Neural progenitor cell (in vitro differentiated cells): ENCODE results near the gene KIAA0753. TPM values are rescaled to one million over a fixed set of nuclear protein-coding genes. Genes with fewer than 3 reads are reported as not detected.
A peak's percentile ranks its signal among the peaks of the same experiment; 100 is the strongest.

Source experiments
- DNase-seq: peaks from one replicate; pipeline ENCODE4 v3.0.0-alpha.2; 2016; ENCODE audit warnings: low spot score
- H2AFZ ChIP-seq: fragments of 200-600 bp; sonication (generic); replicated peaks from 2 replicates; pipeline ENCODE4 v1.6.1; 2016; ENCODE audit warnings: antibody characterized with exemption
- H3F3A ChIP-seq: fragments of 200-600 bp; sonication (generic); 2 replicates; pipeline ENCODE4 v1.6.1; 2016; ENCODE audit warnings: antibody characterized with exemption, low read depth
- H3K27ac ChIP-seq: fragments of 200-600 bp; sonication (generic); 2 replicates; pipeline ENCODE4 v1.5.1; 2016; ENCODE audit warnings: mild to moderate bottlenecking
- H3K27me3 ChIP-seq: fragments of 200-600 bp; sonication (generic); 2 replicates; pipeline ENCODE4 v1.6.1; 2016; ENCODE audit warnings: mild to moderate bottlenecking, moderate library complexity
- H3K36me3 ChIP-seq: fragments of 200-600 bp; sonication (generic); 2 replicates; pipeline ENCODE4 v1.5.1; 2016
- H3K4me1 ChIP-seq: fragments of 200-600 bp; sonication (generic); 2 replicates; pipeline ENCODE4 v1.6.1; 2016; ENCODE audit warnings: mixed run types
- H3K4me2 ChIP-seq: fragments of 200-600 bp; sonication (generic); 2 replicates; pipeline ENCODE4 v1.6.1; 2016
- H3K4me3 ChIP-seq: fragments of 200-600 bp; sonication (generic); 2 replicates; pipeline ENCODE4 v1.5.1; 2016
- H3K79me2 ChIP-seq: fragments of 200-600 bp; sonication (generic); 2 replicates; pipeline ENCODE4 v1.6.1; 2016; ENCODE audit warnings: low read depth
- H3K9ac ChIP-seq: fragments of 200-600 bp; sonication (generic); 2 replicates; pipeline ENCODE4 v1.6.1; 2016
- H3K9me3 ChIP-seq: fragments of 200-600 bp; sonication (generic); 2 replicates; pipeline ENCODE4 v1.5.1; 2016; ENCODE audit warnings: low read depth
- H4K20me1 ChIP-seq: fragments of 200-600 bp; sonication (generic); 2 replicates; pipeline ENCODE4 v1.6.1; 2016; ENCODE audit warnings: low read depth
- H3K27ac Mint-ChIP-seq: 3 replicates; pipeline ENCODE4 v1.8.0; 2021; ENCODE audit warnings: mixed read lengths
- H3K27me3 Mint-ChIP-seq: 2 replicates; pipeline ENCODE4 v1.8.0; 2022; ENCODE audit warnings: low read depth, mild to moderate bottlenecking, inconsistent platforms, moderate library complexity, mixed read lengths; ENCODE audit not compliant: insufficient read depth
- H3K36me3 Mint-ChIP-seq: 3 replicates; pipeline ENCODE4 v1.8.0; 2021; ENCODE audit warnings: mixed read lengths
- H3K4me1 Mint-ChIP-seq: 3 replicates; pipeline ENCODE4 v1.8.0; 2021; ENCODE audit warnings: mixed read lengths
- H3K4me3 Mint-ChIP-seq: 3 replicates; pipeline ENCODE4 v1.8.0; 2021; ENCODE audit warnings: mild to moderate bottlenecking, moderate library complexity, mixed read lengths
- H3K9me3 Mint-ChIP-seq: 3 replicates; pipeline ENCODE4 v1.8.0; 2020; ENCODE audit warnings: mixed read lengths
- CTCF ChIP-seq: fragments of 200-600 bp; sonication (generic); IDR thresholded peaks from 2 replicates; pipeline ENCODE4 v1.5.1; 2017; ENCODE audit warnings: antibody characterized with exemption, mild to moderate bottlenecking
- EZH2 ChIP-seq: fragments of 200-600 bp; sonication (generic); IDR thresholded peaks from 2 replicates; pipeline ENCODE4 v1.6.1; 2017; ENCODE audit warnings: antibody characterized with exemption, mild to moderate bottlenecking, moderate library complexity
- EZH2phosphoT487 ChIP-seq: fragments of 200-600 bp; sonication (generic); IDR thresholded peaks from 2 replicates; pipeline ENCODE4 v1.6.1; 2017; ENCODE audit warnings: antibody characterized with exemption
- total RNA-seq: library from RNA; depleted of rRNA; stranded (reverse); fragments of >200 nt; gene quantifications from 2 replicates; pipeline ENCODE4 v1.2.3, GENCODE V29; 2015; ENCODE audit warnings: low replicate concordance

The KIAA0753 gene
- total RNA-seq, 1 donor from 2014 or later, result 24.1 TPM

GRCh38 chr17:6638046-6638908, 2.2 kb downstream of the KIAA0753 start:
- Histone ChIP-seq H3K4me1 (peaks cover 11% of the 10 kb centered on the region), H3K9ac (no peak overlapping the region), H3F3A (peaks cover 23% of the 10 kb centered on the region), H3K9me3 (no peaks in the 10 kb centered on the region), H2AFZ (no peak overlapping the region), H3K27me3 (no peaks in the 10 kb centered on the region), H3K27ac (no peak overlapping the region), H3K36me3 (peaks cover 11% of the 10 kb centered on the region), H3K4me2 (no peak overlapping the region), H3K4me3 (no peak overlapping the region), H4K20me1 (peaks cover 18% of the 10 kb centered on the region), H3K79me2 (peaks cover 43% of the 10 kb centered on the region)
- H3K4me3 Mint-ChIP-seq, result peak overlapping the region; percentile 97
- peak overlapping the region; percentile 60 for H3K27ac Mint-ChIP-seq
- H3K36me3 Mint-ChIP-seq, result peaks cover 22% of the 10 kb centered on the region
- TF ChIP-seq EZH2phosphoT487, result no peak
- no peak for TF ChIP-seq EZH2
- no peak for TF ChIP-seq CTCF
- DNase-seq, result no peak
- H3K27me3 Mint-ChIP-seq, result no peaks in the 10 kb centered on the region
- H3K9me3 Mint-ChIP-seq, result no peaks in the 10 kb centered on the region
- peaks cover 27% of the 10 kb centered on the region for H3K4me1 Mint-ChIP-seq

- no peak overlapping the region for H3K4me3 ChIP-seq
- peak overlapping the region; percentile 50 for H3K4me3 Mint-ChIP-seq
- H3K79me2 ChIP-seq, result peaks cover 35% of the 10 kb centered on the region
Measured at GRCh38 chr17:6637458-6637840, 3.1 kb downstream of the KIAA0753 start.

GRCh38 chr17:6636616-6637457, 3.7 kb downstream of the KIAA0753 start:
- no peak overlapping the region for H3K4me2 ChIP-seq

More at GRCh38 chr17:6637458-6637840, 3.1 kb downstream of the KIAA0753 start:
- Histone ChIP-seq H3K4me2 (no peak overlapping the region), H4K20me1 (peaks cover 18% of the 10 kb centered on the region), H3K9ac (no peak overlapping the region), H2AFZ (no peak overlapping the region), H3K27ac (no peak overlapping the region), H3F3A (peaks cover 17% of the 10 kb centered on the region), H3K9me3 (no peaks in the 10 kb centered on the region), H3K27me3 (no peaks in the 10 kb centered on the region), H3K36me3 (peaks cover 12% of the 10 kb centered on the region), H3K4me1 (peaks cover 9% of the 10 kb centered on the region)
- peaks cover 24% of the 10 kb centered on the region for H3K4me1 Mint-ChIP-seq
- no peaks in the 10 kb centered on the region for H3K27me3 Mint-ChIP-seq
- H3K27ac Mint-ChIP-seq, result no peak overlapping the region
- no peak for TF ChIP-seq EZH2
- no peak for TF ChIP-seq EZH2phosphoT487
- TF ChIP-seq CTCF, result no peak
- H3K36me3 Mint-ChIP-seq, result peaks cover 26% of the 10 kb centered on the region
- no peaks in the 10 kb centered on the region for H3K9me3 Mint-ChIP-seq
- no peak for DNase-seq

More at GRCh38 chr17:6636616-6637457, 3.7 kb downstream of the KIAA0753 start:
- DNase-seq, result no peak
- Histone ChIP-seq H3K36me3 (peaks cover 12% of the 10 kb centered on the region), H2AFZ (no peak overlapping the region), H3K27ac (no peak overlapping the region), H3K9me3 (no peaks in the 10 kb centered on the region), H3K4me1 (peaks cover 3% of the 10 kb centered on the region), H3K27me3 (no peaks in the 10 kb centered on the region), H3K79me2 (peaks cover 29% of the 10 kb centered on the region), H3K9ac (no peak overlapping the region), H3F3A (peaks cover 11% of the 10 kb centered on the region), H3K4me3 (no peak overlapping the region), H4K20me1 (peaks cover 18% of the 10 kb centered on the region)
- peaks cover 29% of the 10 kb centered on the region for H3K36me3 Mint-ChIP-seq
- peak overlapping the region; percentile 50 for H3K4me3 Mint-ChIP-seq
- no peaks in the 10 kb centered on the region for H3K27me3 Mint-ChIP-seq
- no peak overlapping the region for H3K27ac Mint-ChIP-seq
- H3K9me3 Mint-ChIP-seq, result no peaks in the 10 kb centered on the region
- H3K4me1 Mint-ChIP-seq, result peaks cover 18% of the 10 kb centered on the region
- TF ChIP-seq EZH2phosphoT487 (no peak), CTCF (no peak), EZH2 (no peak)
